GM12892 (cell line): ENCODE measurements around the gene ZNF417.
"Not testable (repeated sequence)": the region's sequence is repeated elsewhere in the genome, so short reads cannot be mapped to it uniquely, and the experiment has no call there.

Source experiments
- POLR2A ChIP-seq: IDR thresholded peaks from 2 replicates; pipeline ENCODE4 v1.6.1; 2011; ENCODE audit warnings: low read depth, low read length, control low read depth
- POLR2AphosphoS5 ChIP-seq: IDR thresholded peaks from 2 replicates; pipeline ENCODE4 v1.6.1; 2011; ENCODE audit warnings: low read depth, low read length, control low read depth
- TAF1 ChIP-seq: IDR thresholded peaks from 2 replicates; pipeline ENCODE4 v1.6.1; 2011; ENCODE audit warnings: low read depth, mild to moderate bottlenecking, control low read depth, low read length, borderline replicate concordance

GRCh38 chr19:57869655-57870054 is 46.7 kb downstream of the ZNF417 start:
- not testable (repeated sequence) for TF ChIP-seq TAF1, POLR2AphosphoS5, POLR2A
